PC-3 (cell line): ENCODE data around the gene ITGA3. TPM values are rescaled to one million over a fixed set of nuclear protein-coding genes. Genes with fewer than 3 reads are reported as not detected.
"Not testable (repeated sequence)": the region's sequence is repeated elsewhere in the genome, so short reads cannot be mapped to it uniquely, and the experiment has no call there.

ENCODE experiments used
- ATAC-seq: fragments of 200-7000 bp; cut with Tn5 transposase; 2 replicates; pipeline ENCODE4 v1.9.1; 2020; ENCODE audit warnings: mild to moderate bottlenecking, moderate library complexity
- BruUV-seq: library from RNA; stranded (reverse); fragments of 400-500 nt; replicated peaks from 2 replicates; lab custom pipeline; 2021; lab: Mats Ljungman, UMichigan
- CTCF ChIA-PET: fragments of 300-600 bp; sonication (Branson Sonifier 250); formaldehyde crosslinking; loops from one replicate; lab custom pipeline; 2022; ENCODE audit warnings: antibody characterized with exemption; lab: Charles Lee
- POLR2A ChIA-PET: fragments of 300-600 bp; sonication (Branson Sonifier 250); formaldehyde crosslinking; loops from one replicate; lab custom pipeline; 2022; ENCODE audit warnings: antibody characterized with exemption; ENCODE audit not compliant: unreplicated experiment; lab: Charles Lee
- DNase-seq: peaks from one replicate; pipeline ENCODE4 v3.0.0-alpha.2; 2015
- H2AFZ ChIP-seq: fragments of 300-600 bp; sonication (generic); 2 replicates; pipeline ENCODE4 v1.6.0; 2016; ENCODE audit warnings: antibody characterized with exemption, low read length
- H3F3A ChIP-seq: fragments of 300-600 bp; sonication (generic); one replicate; pipeline ENCODE4 v1.6.0; 2017; ENCODE audit warnings: antibody characterized with exemption, low read length, control low read depth, mild to moderate bottlenecking; ENCODE audit not compliant: unreplicated experiment
- H3K27ac ChIP-seq: fragments of 300-600 bp; sonication (generic); 2 replicates; pipeline ENCODE4 v1.5.1; 2016; ENCODE audit warnings: mild to moderate bottlenecking, low read length
- H3K27me3 ChIP-seq: fragments of 300-600 bp; sonication (generic); 2 replicates; pipeline ENCODE4 v1.6.1; 2016; ENCODE audit warnings: low read length, mixed read lengths
- H3K36me3 ChIP-seq: fragments of 300-600 bp; sonication (generic); 2 replicates; pipeline ENCODE4 v1.6.1; 2016; ENCODE audit warnings: low read depth, mixed run types, low read length, mixed read lengths
- H3K4me1 ChIP-seq: fragments of 300-600 bp; sonication (generic); 2 replicates; pipeline ENCODE4 v1.5.1; 2016; ENCODE audit warnings: low read length; ENCODE audit not compliant: insufficient read depth
- H3K4me2 ChIP-seq: fragments of 300-600 bp; sonication (generic); 2 replicates; pipeline ENCODE4 v1.6.0; 2016; ENCODE audit warnings: low read length
- H3K4me3 ChIP-seq: fragments of 300-600 bp; sonication (generic); 2 replicates; pipeline ENCODE4 v1.5.1; 2016; ENCODE audit warnings: mild to moderate bottlenecking, low read length, mixed read lengths
- H3K79me2 ChIP-seq: fragments of 300-600 bp; sonication (generic); 2 replicates; pipeline ENCODE4 v1.6.1; 2017; ENCODE audit warnings: low read length, mixed read lengths
- H3K9ac ChIP-seq: fragments of 300-600 bp; sonication (generic); 2 replicates; pipeline ENCODE4 v1.6.0; 2016; ENCODE audit warnings: mild to moderate bottlenecking, low read length
- H3K9me2 ChIP-seq: fragments of 300-600 bp; sonication (generic); replicated peaks from 2 replicates; pipeline ENCODE4 v1.6.1; 2016; ENCODE audit warnings: mixed run types, low read length, mixed read lengths
- H3K9me3 ChIP-seq: fragments of 300-600 bp; sonication (generic); 2 replicates; pipeline ENCODE4 v1.6.1; 2016; ENCODE audit warnings: low read length, mixed read lengths
- H4K20me1 ChIP-seq: fragments of 300-600 bp; sonication (generic); 2 replicates; pipeline ENCODE4 v1.6.1; 2016; ENCODE audit warnings: low read length, mixed read lengths
- CTCF ChIP-seq: fragments of 300-600 bp; sonication (generic); conservative IDR thresholded peaks from 2 replicates; pipeline ENCODE4 v1.5.1; 2017; ENCODE audit warnings: antibody characterized with exemption, low read depth, mild to moderate bottlenecking, low read length
- EZH2 ChIP-seq: fragments of 300-600 bp; sonication (generic); IDR thresholded peaks from one replicate; pipeline ENCODE4 v1.6.1; 2017; ENCODE audit warnings: antibody characterized with exemption, mild to moderate bottlenecking, low read length; ENCODE audit not compliant: unreplicated experiment
- EZH2phosphoT487 ChIP-seq: fragments of 300-600 bp; sonication (generic); IDR thresholded peaks from 2 replicates; pipeline ENCODE4 v1.6.1; 2018; ENCODE audit warnings: mild to moderate bottlenecking, antibody characterized with exemption, low read length, borderline replicate concordance
- intact Hi-C: fragments of 100-400 bp; cut with micrococcal nuclease; formaldehyde crosslinking; loops from 2 replicates; pipeline ENCODE4 v1.9.0; 2023
- total RNA-seq: library from RNA; depleted of rRNA; stranded (reverse); fragments of >200 nt; gene quantifications from 2 replicates; pipeline ENCODE4 v1.2.3, GENCODE V29; 2014

ITGA3 gene
- total RNA-seq, 1 experiment from 2014 or later, result 598 TPM

- Histone ChIP-seq H3K4me3 (no peak overlapping the region), H3K4me2 (peak overlapping the region; percentile 30), H3K27ac (no peak overlapping the region), H2AFZ (peak overlapping the region; percentile 18), H3K9ac (no peak overlapping the region), H3K79me2 (no peaks in the 10 kb centered on the region), H3K9me3 (no peaks in the 10 kb centered on the region), H3K9me2 (no peaks in the 10 kb centered on the region), H4K20me1 (no peaks in the 10 kb centered on the region), H3F3A (no peaks in the 10 kb centered on the region), H3K4me1 (peaks cover 20% of the 10 kb centered on the region), H3K36me3 (no peaks in the 10 kb centered on the region), H3K27me3 (no peaks in the 10 kb centered on the region)
- no TSS peak for BruUV-seq
- ChIA-PET POLR2A (no interaction called here), CTCF (no interaction called here)
- peak; percentile 3 for ATAC-seq
- intact Hi-C loops, result no loop called here
- DNase-seq, result no peak
- TF ChIP-seq EZH2phosphoT487, result no peak
Observed at GRCh38 chr17:50036455-50037261, 19.3 kb upstream of the ITGA3 start.

GRCh38 chr17:50037321-50038107 is 18.4 kb upstream of the ITGA3 start:
- H3K27ac ChIP-seq, result peak overlapping the region; percentile 31
- no peaks in the 10 kb centered on the region for H3K27me3 ChIP-seq
- H3K9ac ChIP-seq, result no peak overlapping the region
- no peaks in the 10 kb centered on the region for H3K79me2 ChIP-seq
- POLR2A ChIA-PET, result no interaction called here
- no peaks in the 10 kb centered on the region for H3K9me3 ChIP-seq
- H3F3A ChIP-seq, result no peaks in the 10 kb centered on the region
- H4K20me1 ChIP-seq, result no peaks in the 10 kb centered on the region
- no peak for TF ChIP-seq EZH2phosphoT487
- TF ChIP-seq CTCF, result no peak
- TF ChIP-seq EZH2, result no peak
- intact Hi-C loops, result no loop called here
- H2AFZ ChIP-seq, result peak overlapping the region; percentile 18; the same call in 1 of the 2 replicates
- peak; percentile 98 for ATAC-seq
- H3K4me1 ChIP-seq, result peaks cover 20% of the 10 kb centered on the region
- DNase-seq, result peak; percentile 92
- no peak overlapping the region for H3K4me3 ChIP-seq
- no peaks in the 10 kb centered on the region for H3K36me3 ChIP-seq
- no peaks in the 10 kb centered on the region for H3K9me2 ChIP-seq
- BruUV-seq, result TSS peak; percentile 40
- CTCF ChIA-PET, result no interaction called here
- peak overlapping the region; percentile 30 for H3K4me2 ChIP-seq

- H3K9me2 ChIP-seq, result no peaks in the 10 kb centered on the region
- no peak overlapping the region for H3K27ac ChIP-seq
- H3F3A ChIP-seq, result no peaks in the 10 kb centered on the region
- no peak overlapping the region for H3K4me3 ChIP-seq
- ATAC-seq (no peak), DNase-seq (no peak)
- H3K36me3 ChIP-seq, result no peaks in the 10 kb centered on the region
- no TSS peak for BruUV-seq
- H3K4me1 ChIP-seq, result peaks cover 35% of the 10 kb centered on the region
- H3K4me2 ChIP-seq, result no peak overlapping the region
- ChIA-PET CTCF (no interaction called here), POLR2A (interaction anchor here (0.6 to 1.3 kb wide), 3 partner anchors 9 to 24 kb away, joined by 3 to 9 read pairs (median 7); no protein-coding TSS in a partner anchor)
- H2AFZ ChIP-seq, result no peak overlapping the region
- H3K9ac ChIP-seq, result no peak overlapping the region
- no peaks in the 10 kb centered on the region for H4K20me1 ChIP-seq
- H3K9me3 ChIP-seq, result no peaks in the 10 kb centered on the region
- H3K27me3 ChIP-seq, result no peaks in the 10 kb centered on the region
- no peaks in the 10 kb centered on the region for H3K79me2 ChIP-seq
- intact Hi-C loops, result no loop called here
- TF ChIP-seq EZH2phosphoT487 (no peak), CTCF (no peak), EZH2 (no peak)
Observed at GRCh38 chr17:50039058-50039457, 16.9 kb upstream of the ITGA3 start.

- intact Hi-C loops, ATAC-seq, H3K27me3 ChIP-seq, CTCF ChIA-PET, H3K36me3 ChIP-seq, DNase-seq, H2AFZ ChIP-seq, H3K27ac ChIP-seq, BruUV-seq, H3K9me3 ChIP-seq, H4K20me1 ChIP-seq, H3K9ac ChIP-seq, H3K4me2 ChIP-seq, H3K79me2 ChIP-seq, H3K4me3 ChIP-seq, H3F3A ChIP-seq, H3K9me2 ChIP-seq: not testable (repeated sequence)
- peaks cover 49% of the 10 kb centered on the region for H3K4me1 ChIP-seq
- POLR2A ChIA-PET, result interaction anchor here (1.3 kb wide), 1 partner anchor 13 kb away, joined by 7 read pairs; no protein-coding TSS in a partner anchor
Observed at GRCh38 chr17:50040496-50040895, 15.4 kb upstream of the ITGA3 start.
